Testis (tissue), 3 donors: ENCODE data around the gene TOP1. TPM values are rescaled to one million over a fixed set of nuclear protein-coding genes. Genes with fewer than 3 reads are reported as not detected.

Experiments
- DNase-seq: peaks from one replicate; pipeline ENCODE4 v3.0.0-alpha.2; 2019
- H3K27ac ChIP-seq, 2 donors: fragments of 200-600 bp; sonication (generic); one replicate each; pipeline ENCODE4 v1.5.1; 2019
- H3K27me3 ChIP-seq: fragments of 200-600 bp; sonication (generic); one replicate; pipeline ENCODE4 v1.5.1; 2019
- H3K36me3 ChIP-seq: fragments of 200-600 bp; sonication (generic); one replicate; pipeline ENCODE4 v1.5.1; 2017; ENCODE audit warnings: low read depth; ENCODE audit errors: missing control alignments
- H3K4me1 ChIP-seq: fragments of 200-600 bp; sonication (generic); one replicate; pipeline ENCODE4 v1.5.1; 2019
- H3K4me3 ChIP-seq, 2 donors: fragments of 200-600 bp; sonication (generic); one replicate each; pipeline ENCODE4 v1.5.1; 2017 to 2019
- H3K9me3 ChIP-seq: fragments of 200-600 bp; sonication (generic); one replicate; pipeline ENCODE4 v1.5.1; 2017
- CTCF ChIP-seq, 3 experiments: fragments of 450-650 bp in 2 of 3; fragments of 200-600 bp in 1 of 3; sonication (generic) in 1 of 3; IDR thresholded peaks; one replicate each; pipeline ENCODE4 v1.5.1; 2016 to 2019; ENCODE audit warnings: antibody characterized with exemption in 3 of 3, mild to moderate bottlenecking in 2 of 3, moderate library complexity in 1 of 3
- POLR2A ChIP-seq: fragments of 450-650 bp; IDR thresholded peaks from one replicate; pipeline ENCODE4 v1.6.1; 2017; ENCODE audit warnings: antibody characterized with exemption, mild to moderate bottlenecking, moderate library complexity
- whole genome bisulfite sequencing, 2 donors: methylation state at CpG; one replicate each; pipeline ENCODE4 v1.1.5; 2018; 5-methylcytosine and 5-hydroxymethylcytosine counted together
- intact Hi-C: fragments of 100-400 bp; cut with DNase I; formaldehyde crosslinking; loops from one replicate; pipeline ENCODE4 v1.15.1; 2023; ENCODE audit warnings: low total_unique reads
- polyA plus RNA-seq: library from polyadenylated mRNA; stranded (reverse); fragments of 350-450 nt; fragmentation: Illumina TruSeq; extraction: RNeasy Lipid Tissue Mini Kit (QIAGEN cat#74804); gene quantifications from one replicate; pipeline ENCODE4 v1.2.3, GENCODE V29; 2014; ENCODE audit warnings: low read depth, low replicate concordance; ENCODE audit not compliant: insufficient read depth
- total RNA-seq, 2 donors: library from RNA; depleted of rRNA; stranded (reverse); fragments of >200 nt; gene quantifications; one replicate each; pipeline ENCODE4 v1.2.3, GENCODE V29; 2016

The TOP1 gene
- total and polyA plus RNA-seq, 3 donors from 2014 or later = 12.1 to 36.6 (median 33.8) TPM

GRCh38 chr20:41052742-41053419 lies 24.3 kb downstream of the TOP1 start:
- Histone ChIP-seq H3K36me3 (no peaks in the 10 kb centered on the region), H3K27ac (no peak overlapping the region), H3K4me1 (peaks cover 69% of the 10 kb centered on the region), H3K4me3 (no peak overlapping the region), H3K27me3 (no peaks in the 10 kb centered on the region), H3K9me3 (no peaks in the 10 kb centered on the region)
- intact Hi-C loops = no loop called here
- TF ChIP-seq CTCF (IDR thresholded peaks at IDR 0.05) (no peak), POLR2A (no peak)
- WGBS, 2 donors = 45 to 56% methylated on average over 6 of the region's 6 CpGs
- peak; percentile 60 for DNase-seq

DNA sequence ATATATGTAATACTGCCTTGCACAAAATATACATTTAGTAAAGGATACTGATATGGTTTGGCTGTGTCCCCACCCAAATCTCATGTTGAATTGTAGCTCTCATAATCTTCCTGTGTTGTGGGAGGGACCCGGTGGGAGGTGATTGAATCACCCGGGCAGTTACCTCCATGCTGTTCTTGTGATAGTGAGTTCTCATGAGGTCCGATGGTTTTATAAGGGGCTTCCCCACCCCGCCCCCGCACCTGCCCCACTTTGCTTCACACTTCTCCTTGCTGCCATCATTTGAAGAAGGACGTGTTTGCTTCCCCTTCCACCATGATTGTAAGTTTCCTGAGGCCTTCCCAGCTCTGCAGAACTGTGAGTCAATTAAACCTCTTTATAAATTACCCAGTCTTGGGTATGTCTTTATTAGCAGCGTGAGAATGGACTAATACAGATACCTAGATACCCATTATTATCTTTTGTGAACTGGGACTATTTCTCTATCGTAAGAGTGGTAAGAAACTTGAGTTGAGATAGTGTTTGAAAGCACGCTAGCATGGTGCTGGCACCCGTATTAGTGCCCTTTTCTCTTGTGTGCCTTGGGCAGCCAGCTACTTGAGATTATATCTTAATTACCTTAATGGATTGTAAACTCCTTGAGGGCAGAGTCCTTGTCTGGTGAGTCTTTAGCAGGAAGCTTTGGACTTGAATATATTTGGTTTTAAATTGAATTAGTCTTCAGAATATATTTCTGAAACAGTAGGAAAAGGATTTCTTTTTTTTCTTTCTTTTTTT lies 25.6 kb downstream of the TOP1 start:
- Histone ChIP-seq H3K27ac (no peak overlapping the region), H3K4me3 (no peak overlapping the region), H3K9me3 (no peaks in the 10 kb centered on the region), H3K27me3 (no peaks in the 10 kb centered on the region), H3K4me1 (peaks cover 55% of the 10 kb centered on the region), H3K36me3 (no peaks in the 10 kb centered on the region)
- intact Hi-C loops = no loop called here
- 83 to 85% methylated on average over 10 of the region's 10 CpGs for WGBS, 2 donors
- no peak for DNase-seq
- TF ChIP-seq CTCF (IDR thresholded peaks at IDR 0.05) (no peak), POLR2A (no peak)

GRCh38 chr20:41054847-41055230 lies 26.2 kb downstream of the TOP1 start:
- intact Hi-C loops = no loop called here
- H3K27me3 ChIP-seq = no peaks in the 10 kb centered on the region
- no peaks in the 10 kb centered on the region for H3K36me3 ChIP-seq
- TF ChIP-seq POLR2A = no peak
- TF ChIP-seq CTCF (IDR thresholded peaks at IDR 0.05) = no peak
- no peak overlapping the region for H3K4me3 ChIP-seq
- 48 to 63% methylated on average over 2 of the region's 2 CpGs for WGBS, 2 donors
- H3K27ac ChIP-seq = no peak overlapping the region
- H3K4me1 ChIP-seq = peaks cover 51% of the 10 kb centered on the region
- H3K9me3 ChIP-seq = no peaks in the 10 kb centered on the region
- no peak for DNase-seq

GRCh38 chr20:41055679-41056078 lies 27.1 kb downstream of the TOP1 start:
- intact Hi-C loops = no loop called here
- Histone ChIP-seq H3K27ac (no peak overlapping the region), H3K27me3 (no peaks in the 10 kb centered on the region), H3K4me3 (no peak overlapping the region), H3K36me3 (no peaks in the 10 kb centered on the region), H3K9me3 (no peaks in the 10 kb centered on the region), H3K4me1 (peaks cover 43% of the 10 kb centered on the region)
- DNase-seq = no peak
- no peak for TF ChIP-seq CTCF (IDR thresholded peaks at IDR 0.05)
- no peak for TF ChIP-seq POLR2A
- 81 to 82% methylated on average over 1 of the region's 1 CpG for WGBS, 2 donors
